COLO829 (cell line): Measurements from ENCODE around the gene TMEM238L.
A peak's percentile ranks its signal among the peaks of the same experiment; 100 is the strongest.
"Not testable (repeated sequence)": the region's sequence is repeated elsewhere in the genome, so short reads cannot be mapped to it uniquely, and the experiment has no call there.

Experiments
- DNase-seq: peaks from one replicate; pipeline ENCODE4 v3.0.0; 2012; ENCODE audit warnings: low spot score

Gene TMEM238L

GRCh38 chr17:10803830-10804475 lies at the start of gene TMEM238L:
Gene TMEM238L, minus strand, starts transcription at chr17:10804099. Its CDS starts 136 bp downstream, at chr17:10803963.
- no peak for DNase-seq

- not testable (repeated sequence) for DNase-seq
Measured at GRCh38 chr17:10846636-10847035, 42.7 kb upstream of the TMEM238L start.

- no peak for DNase-seq
Measured at GRCh38 chr17:10845388-10845751, 41.5 kb upstream of the TMEM238L start.

- DNase-seq: peak; percentile 78
Measured at GRCh38 chr17:10844621-10845387, 40.9 kb upstream of the TMEM238L start.

- peak; percentile 63 for DNase-seq
Measured at GRCh38 chr17:10843811-10844210, 39.9 kb upstream of the TMEM238L start.

GRCh38 chr17:10842658-10843057 lies 38.8 kb upstream of the TMEM238L start:
- no peak for DNase-seq

- DNase-seq: no peak
Measured at GRCh38 chr17:10838682-10839081, 34.8 kb upstream of the TMEM238L start.

- no peak for DNase-seq
Measured at GRCh38 chr17:10837921-10838320, 34.0 kb upstream of the TMEM238L start, which contains the start of gene PIRT. Gene PIRT, minus strand, starts transcription at chr17:10838087. Its CDS starts 12,442 bp downstream, at chr17:10825645.

GRCh38 chr17:10836966-10837590 lies 33.2 kb upstream of the TMEM238L start:
- no peak for DNase-seq

- DNase-seq: no peak
Measured at GRCh38 chr17:10836145-10836544, 32.2 kb upstream of the TMEM238L start.

GRCh38 chr17:10831696-10832095 lies 27.8 kb upstream of the TMEM238L start:
- no peak for DNase-seq

GRCh38 chr17:10827898-10828552 lies 24.1 kb upstream of the TMEM238L start:
- no peak for DNase-seq

- DNase-seq: no peak
Measured at GRCh38 chr17:10824874-10825273, 21.0 kb upstream of the TMEM238L start.

- DNase-seq: no peak
Measured at GRCh38 chr17:10821770-10822169, 17.9 kb upstream of the TMEM238L start.

GRCh38 chr17:10821054-10821453 lies 17.2 kb upstream of the TMEM238L start:
- no peak for DNase-seq

GRCh38 chr17:10815319-10815718 lies 11.4 kb upstream of the TMEM238L start:
- no peak for DNase-seq

GRCh38 chr17:10814075-10814474 lies 10.2 kb upstream of the TMEM238L start:
- DNase-seq: no peak

- DNase-seq: no peak
Measured at GRCh38 chr17:10812674-10813073, 8.8 kb upstream of the TMEM238L start.

- DNase-seq: no peak
Measured at GRCh38 chr17:10809605-10810004, 5.7 kb upstream of the TMEM238L start.

- DNase-seq: no peak
Measured at GRCh38 chr17:10807704-10808128, 3.8 kb upstream of the TMEM238L start.

- DNase-seq: no peak
Measured at GRCh38 chr17:10806545-10807262, 2.8 kb upstream of the TMEM238L start.

- DNase-seq: no peak
Measured at GRCh38 chr17:10805911-10806310, 2.0 kb upstream of the TMEM238L start.
